Prostate gland (tissue), 1 donor: ENCODE data around the gene ST8SIA1.

Experiments used
- POLR2A ChIP-seq: fragments of 450-650 bp; IDR thresholded peaks from one replicate; pipeline ENCODE4 v1.6.1; 2016; ENCODE audit warnings: antibody characterized with exemption, mild to moderate bottlenecking
- POLR2AphosphoS5 ChIP-seq: sonication (generic); formaldehyde crosslinking; IDR thresholded peaks from one replicate; pipeline ENCODE4 v1.6.1; 2017; ENCODE audit warnings: antibody characterized with exemption

DNA sequence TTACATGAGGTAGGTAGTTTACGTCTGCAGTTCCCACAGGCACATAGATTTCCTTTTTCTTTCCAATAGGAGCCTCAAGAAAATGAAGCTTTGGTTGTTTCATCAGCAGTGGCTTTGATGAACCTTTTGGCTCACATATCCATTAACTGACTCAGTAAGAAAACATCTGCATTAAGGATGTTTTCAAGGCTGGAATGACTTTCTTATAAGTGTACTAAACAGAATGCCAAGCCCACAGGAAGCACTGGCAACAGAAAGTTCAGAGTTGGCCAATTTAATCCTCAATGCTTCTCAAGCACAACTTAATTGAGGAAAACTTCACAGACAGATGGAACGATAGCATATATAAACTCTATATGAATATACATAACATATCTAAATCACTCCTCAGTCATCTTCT is 63.5 kb downstream of the ST8SIA1 start:
- TF ChIP-seq POLR2AphosphoS5 (no peak), POLR2A (no peak)
